Progenitor cell of endocrine pancreas (in vitro differentiated cells): ENCODE measurements around the gene ZNF280C. TPM values are rescaled to one million over a fixed set of nuclear protein-coding genes. Genes with fewer than 3 reads are reported as not detected.

Experiments used
- DNase-seq: peaks from one replicate; pipeline ENCODE4 v3.0.0; 2021; ENCODE audit warnings: low spot score; ENCODE audit not compliant: unreplicated experiment
- H3K27ac Mint-ChIP-seq: 2 replicates; pipeline ENCODE4 v1.8.0; 2021; ENCODE audit warnings: mild to moderate bottlenecking, moderate library complexity, mixed read lengths
- H3K27me3 Mint-ChIP-seq: 2 replicates; pipeline ENCODE4 v1.8.0; 2021; ENCODE audit warnings: mixed read lengths
- H3K36me3 Mint-ChIP-seq: 2 replicates; pipeline ENCODE4 v1.8.0; 2022; ENCODE audit warnings: mixed read lengths; ENCODE audit not compliant: insufficient read depth
- H3K4me1 Mint-ChIP-seq: 2 replicates; pipeline ENCODE4 v1.8.0; 2021; ENCODE audit warnings: low read depth, mixed read lengths
- H3K4me3 Mint-ChIP-seq: 2 replicates; pipeline ENCODE4 v1.8.0; 2021; ENCODE audit warnings: low read depth, mild to moderate bottlenecking, moderate library complexity, mixed read lengths
- H3K9me3 Mint-ChIP-seq: 2 replicates; pipeline ENCODE4 v1.8.0; 2021; ENCODE audit warnings: low read depth, mixed read lengths
- total RNA-seq: library from RNA; stranded (reverse); gene quantifications from 2 replicates; pipeline ENCODE4 v1.2.1, GENCODE V29; 2021
- TF ChIP-seq, protein P1 (sequence below): fragments of 200-600 bp; sonication (generic); IDR thresholded peaks from one replicate; pipeline ENCODE4 v1.5.0; 2021; ENCODE audit warnings: antibody characterized with exemption, mild to moderate bottlenecking; ENCODE audit not compliant: unreplicated experiment

Gene ZNF280C
- total RNA-seq, 1 donor from 2014 or later, result 16.2 TPM

DNA sequence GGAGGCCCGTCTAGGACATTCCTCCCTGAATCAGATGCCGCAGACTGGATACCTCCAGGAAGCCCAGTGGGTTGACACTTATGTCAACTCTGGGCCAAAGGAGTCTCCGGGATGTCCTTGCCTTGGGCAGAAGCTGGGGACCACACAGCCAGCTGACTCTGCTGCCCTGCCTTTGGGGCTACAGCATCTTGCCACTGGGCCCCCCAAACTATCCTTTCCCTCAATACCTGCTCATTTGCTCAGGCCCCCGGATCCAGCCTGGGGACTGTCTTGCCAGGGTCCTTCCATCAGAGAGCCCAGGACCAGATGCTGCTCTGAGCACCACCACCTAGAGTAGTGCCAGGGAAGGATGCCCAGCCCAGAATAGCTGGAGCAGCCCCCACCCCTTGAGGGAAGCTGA lies 77.9 kb downstream of the ZNF280C start:
- no peak overlapping the region for H3K4me3 Mint-ChIP-seq
- H3K27me3 Mint-ChIP-seq, result no peaks in the 10 kb centered on the region
- H3K9me3 Mint-ChIP-seq, result peaks cover under 1% of the 10 kb centered on the region
- no peaks in the 10 kb centered on the region for H3K36me3 Mint-ChIP-seq
- DNase-seq, result no peak
- no peak overlapping the region for H3K27ac Mint-ChIP-seq
- TF ChIP-seq, protein P1, sequence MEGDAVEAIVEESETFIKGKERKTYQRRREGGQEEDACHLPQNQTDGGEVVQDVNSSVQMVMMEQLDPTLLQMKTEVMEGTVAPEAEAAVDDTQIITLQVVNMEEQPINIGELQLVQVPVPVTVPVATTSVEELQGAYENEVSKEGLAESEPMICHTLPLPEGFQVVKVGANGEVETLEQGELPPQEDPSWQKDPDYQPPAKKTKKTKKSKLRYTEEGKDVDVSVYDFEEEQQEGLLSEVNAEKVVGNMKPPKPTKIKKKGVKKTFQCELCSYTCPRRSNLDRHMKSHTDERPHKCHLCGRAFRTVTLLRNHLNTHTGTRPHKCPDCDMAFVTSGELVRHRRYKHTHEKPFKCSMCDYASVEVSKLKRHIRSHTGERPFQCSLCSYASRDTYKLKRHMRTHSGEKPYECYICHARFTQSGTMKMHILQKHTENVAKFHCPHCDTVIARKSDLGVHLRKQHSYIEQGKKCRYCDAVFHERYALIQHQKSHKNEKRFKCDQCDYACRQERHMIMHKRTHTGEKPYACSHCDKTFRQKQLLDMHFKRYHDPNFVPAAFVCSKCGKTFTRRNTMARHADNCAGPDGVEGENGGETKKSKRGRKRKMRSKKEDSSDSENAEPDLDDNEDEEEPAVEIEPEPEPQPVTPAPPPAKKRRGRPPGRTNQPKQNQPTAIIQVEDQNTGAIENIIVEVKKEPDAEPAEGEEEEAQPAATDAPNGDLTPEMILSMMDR, result no peak
- H3K4me1 Mint-ChIP-seq, result peaks cover 3% of the 10 kb centered on the region

DNA sequence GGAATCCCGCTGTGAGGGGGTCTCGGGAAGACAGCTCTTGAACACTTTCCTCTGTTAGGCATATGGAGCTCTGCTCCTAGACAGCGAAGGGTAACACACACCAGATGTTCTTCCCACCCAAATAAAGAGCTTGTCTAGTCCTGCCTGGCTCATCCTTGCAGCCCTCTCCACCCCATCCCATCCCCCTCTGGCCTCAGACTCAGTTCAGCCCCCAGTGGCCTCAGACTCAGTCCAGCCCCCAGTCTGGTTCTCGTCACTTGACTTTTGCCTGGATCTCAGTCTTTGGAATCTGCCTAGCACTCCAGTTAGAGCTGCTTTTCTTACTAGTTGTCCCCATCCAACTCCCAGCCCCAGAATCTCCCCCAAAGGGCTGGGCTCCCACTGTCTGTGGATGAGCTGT lies 82.0 kb downstream of the ZNF280C start:
- no peaks in the 10 kb centered on the region for H3K27me3 Mint-ChIP-seq
- no peak for DNase-seq
- TF ChIP-seq, protein P1, result no peak
- H3K9me3 Mint-ChIP-seq, result peaks cover 4% of the 10 kb centered on the region
- no peak overlapping the region for H3K4me3 Mint-ChIP-seq
- H3K27ac Mint-ChIP-seq, result no peak overlapping the region
- no peaks in the 10 kb centered on the region for H3K4me1 Mint-ChIP-seq
- H3K36me3 Mint-ChIP-seq, result no peaks in the 10 kb centered on the region

DNA sequence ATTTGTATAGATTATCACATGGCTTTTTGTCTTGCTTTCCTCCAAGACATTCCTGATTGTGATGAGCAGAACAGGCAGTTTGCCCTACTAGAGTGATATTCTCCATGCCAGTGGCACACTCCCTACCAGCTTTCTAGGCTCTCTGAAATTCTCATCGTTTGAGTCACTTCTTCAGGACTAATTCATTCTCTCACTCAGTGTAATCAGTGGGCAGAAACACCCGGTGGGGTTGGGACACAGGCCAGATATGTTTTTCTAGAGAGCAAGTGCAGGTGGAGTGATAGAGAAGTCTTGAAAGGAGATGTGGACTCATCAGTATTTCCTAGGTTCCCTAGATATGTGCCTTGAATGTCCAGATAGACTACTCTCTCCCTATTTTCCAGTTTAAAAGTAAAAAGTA lies 83.8 kb downstream of the ZNF280C start:
- no peak overlapping the region for H3K27ac Mint-ChIP-seq
- no peaks in the 10 kb centered on the region for H3K4me1 Mint-ChIP-seq
- no peak overlapping the region for H3K4me3 Mint-ChIP-seq
- H3K36me3 Mint-ChIP-seq, result no peaks in the 10 kb centered on the region
- H3K9me3 Mint-ChIP-seq, result peaks cover 5% of the 10 kb centered on the region
- H3K27me3 Mint-ChIP-seq, result no peaks in the 10 kb centered on the region
- TF ChIP-seq, protein P1, result no peak
- DNase-seq, result no peak

DNA sequence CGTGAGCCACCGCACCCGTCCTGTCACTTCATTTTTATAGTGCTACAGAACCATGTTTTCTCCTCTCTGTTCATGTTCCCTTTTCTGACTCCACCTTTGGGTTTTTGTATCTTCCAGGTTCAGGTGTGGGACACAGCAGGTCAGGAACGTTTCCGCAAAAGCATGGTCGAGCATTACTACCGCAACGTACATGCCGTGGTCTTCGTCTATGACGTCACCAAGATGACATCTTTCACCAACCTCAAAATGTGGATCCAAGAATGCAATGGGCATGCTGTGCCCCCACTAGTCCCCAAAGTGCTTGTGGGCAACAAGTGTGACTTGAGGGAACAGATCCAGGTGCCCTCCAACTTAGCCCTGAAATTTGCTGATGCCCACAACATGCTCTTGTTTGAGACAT lies 84.5 kb downstream of the ZNF280C start:
- H3K9me3 Mint-ChIP-seq, result peaks cover 8% of the 10 kb centered on the region
- H3K4me3 Mint-ChIP-seq, result no peak overlapping the region
- TF ChIP-seq, protein P1, result no peak
- DNase-seq, result no peak
- H3K4me1 Mint-ChIP-seq, result no peaks in the 10 kb centered on the region
- H3K27me3 Mint-ChIP-seq, result no peaks in the 10 kb centered on the region
- peak overlapping the region; percentile 89 for H3K27ac Mint-ChIP-seq
- H3K36me3 Mint-ChIP-seq, result no peaks in the 10 kb centered on the region

DNA sequence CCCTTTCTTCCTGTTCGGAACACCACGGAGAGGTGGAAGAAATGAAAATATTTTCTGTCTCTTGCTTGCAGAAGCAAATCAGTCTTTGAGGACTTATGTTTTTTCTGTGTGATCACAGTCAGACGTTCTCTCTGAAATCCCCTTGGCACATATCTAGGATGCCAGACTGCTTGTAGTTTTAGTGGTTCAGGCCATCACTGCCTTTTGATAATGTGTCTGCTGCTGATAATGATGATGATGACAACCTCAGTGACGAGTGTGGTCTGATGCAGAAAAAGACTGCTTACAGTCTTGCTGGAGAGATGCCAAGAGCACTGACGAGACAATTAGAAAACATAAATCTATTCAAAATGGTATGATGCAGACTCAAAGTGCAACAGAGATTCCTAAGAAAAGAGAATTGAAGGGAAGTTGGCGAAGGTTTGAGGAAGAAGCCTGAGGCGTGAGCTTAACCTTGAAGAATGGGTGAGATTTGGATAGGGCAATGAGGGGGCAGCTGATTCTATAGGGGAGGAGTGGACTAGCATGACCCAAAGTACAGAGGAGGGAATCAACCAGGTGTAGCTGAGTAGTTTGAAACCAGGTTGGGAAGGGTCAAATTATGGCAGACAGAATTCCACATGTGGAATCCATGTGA lies 89.0 kb downstream of the ZNF280C start:
- Mint-ChIP-seq H3K27me3 (no peaks in the 10 kb centered on the region), H3K4me3 (no peak overlapping the region), H3K27ac (no peak overlapping the region), H3K36me3 (peaks cover 4% of the 10 kb centered on the region), H3K4me1 (peaks cover 2% of the 10 kb centered on the region), H3K9me3 (peaks cover 13% of the 10 kb centered on the region)
- no peak for DNase-seq
- TF ChIP-seq, protein P1, result no peak
